EL (cell line): ENCODE results near the gene OSBP.
"Not testable (repeated sequence)": the region's sequence is repeated elsewhere in the genome, so short reads cannot be mapped to it uniquely, and the experiment has no call there.

ENCODE experiments used
- DNase-seq: peaks from one replicate; pipeline ENCODE4 v3.0.0-alpha.2; 2016

OSBP gene

GRCh38 chr11:59550842-59551658, 64.5 kb downstream of the OSBP start:
- peak; percentile 95 for DNase-seq

DNA sequence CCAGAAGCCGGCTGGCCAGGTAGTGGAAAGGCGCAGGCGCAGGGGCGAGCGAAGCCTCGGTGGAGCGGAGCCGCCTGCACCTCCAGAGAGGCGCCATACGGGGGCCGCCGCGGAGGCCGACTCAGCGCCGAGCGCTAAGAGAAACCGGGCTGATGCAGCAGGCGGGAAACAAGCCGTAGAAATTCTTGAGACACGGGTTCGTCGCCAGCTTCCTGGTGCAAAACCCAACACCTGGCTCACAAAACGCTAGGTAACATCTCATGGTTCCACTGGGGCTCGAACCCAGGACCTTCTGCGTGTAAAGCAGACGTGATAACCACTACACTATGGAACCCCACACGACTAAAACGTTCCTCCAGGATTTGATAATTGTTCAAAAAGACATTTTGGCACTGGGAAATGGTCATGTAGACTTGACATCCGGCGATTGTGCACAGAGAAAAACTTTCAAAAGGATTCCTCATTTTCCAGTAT, 65.2 kb downstream of the OSBP start:
- DNase-seq: peak; percentile 96

- DNase-seq: no peak
These were observed 67.3 kb downstream of the OSBP start for GRCh38 chr11:59548309-59548656.

DNA sequence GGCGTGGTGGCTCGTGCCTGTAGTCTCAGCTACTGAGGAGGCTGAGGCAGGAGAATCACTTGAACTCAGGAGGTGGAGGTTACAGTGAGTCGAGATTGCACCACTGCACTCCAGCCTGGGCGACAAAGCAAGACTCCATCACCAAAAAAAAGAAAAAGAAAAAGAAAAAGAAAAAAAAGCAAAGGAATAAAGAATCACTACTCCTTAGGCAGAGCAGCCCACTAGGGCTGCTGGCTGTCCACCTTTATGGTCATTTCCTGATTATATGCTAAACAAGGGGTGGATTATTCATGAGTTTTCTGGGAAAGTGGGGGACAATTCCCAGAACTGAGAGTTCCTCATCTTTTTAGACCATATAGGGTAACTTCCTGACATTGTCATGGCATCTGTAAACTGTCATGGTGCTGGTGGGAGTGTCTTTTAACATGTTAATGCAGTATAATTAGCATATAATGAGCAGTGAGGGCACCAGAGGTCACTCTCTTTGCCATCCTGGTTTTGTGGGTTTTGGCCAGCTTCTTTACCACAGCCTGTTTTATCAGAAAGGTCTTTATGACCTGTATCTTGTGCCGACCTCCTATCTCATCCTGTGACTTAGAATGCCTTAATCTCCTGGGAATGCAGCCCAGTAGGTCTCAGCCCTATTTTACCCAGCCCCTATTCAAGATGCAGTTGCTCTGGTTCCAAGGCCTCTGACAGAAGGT, 67.8 kb downstream of the OSBP start:
- not testable (repeated sequence) for DNase-seq

GRCh38 chr11:59545179-59546020, 70.2 kb downstream of the OSBP start:
- DNase-seq: peak; percentile 85

DNA sequence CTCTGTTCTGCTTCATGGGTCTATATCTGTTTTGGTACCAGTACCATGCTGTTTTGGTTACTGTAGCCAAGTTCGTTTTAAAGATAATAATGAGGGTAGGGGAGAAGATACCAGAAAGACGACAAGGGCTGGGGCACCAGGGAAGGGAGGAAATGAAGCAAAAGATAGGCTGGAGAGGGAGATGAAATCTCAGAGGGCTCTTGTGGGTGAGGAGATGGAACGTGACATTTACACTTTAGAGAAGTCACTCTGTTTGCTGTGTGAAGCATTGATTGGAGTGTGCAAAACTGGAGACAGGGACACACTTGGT, 70.8 kb downstream of the OSBP start:
- no peak for DNase-seq

DNA sequence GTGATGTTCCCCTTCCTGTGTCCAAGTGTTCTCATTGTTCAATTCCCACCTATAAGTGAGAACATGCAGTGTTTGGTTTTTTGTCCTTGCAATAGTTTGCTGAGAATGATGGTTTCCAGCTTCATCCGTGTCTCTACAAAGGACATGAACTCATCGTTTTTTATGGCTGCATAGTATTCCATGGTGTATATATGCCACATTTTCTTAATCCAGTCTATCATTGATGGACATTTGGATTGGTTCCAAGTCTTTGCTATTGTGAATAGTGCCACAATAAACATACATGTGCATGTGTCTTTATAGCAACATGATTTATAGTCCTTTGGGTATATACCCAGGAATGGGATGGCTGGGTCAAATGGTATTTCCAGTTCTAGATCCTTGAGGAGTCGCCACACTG, 71.9 kb downstream of the OSBP start:
- DNase-seq: not testable (repeated sequence)

DNA sequence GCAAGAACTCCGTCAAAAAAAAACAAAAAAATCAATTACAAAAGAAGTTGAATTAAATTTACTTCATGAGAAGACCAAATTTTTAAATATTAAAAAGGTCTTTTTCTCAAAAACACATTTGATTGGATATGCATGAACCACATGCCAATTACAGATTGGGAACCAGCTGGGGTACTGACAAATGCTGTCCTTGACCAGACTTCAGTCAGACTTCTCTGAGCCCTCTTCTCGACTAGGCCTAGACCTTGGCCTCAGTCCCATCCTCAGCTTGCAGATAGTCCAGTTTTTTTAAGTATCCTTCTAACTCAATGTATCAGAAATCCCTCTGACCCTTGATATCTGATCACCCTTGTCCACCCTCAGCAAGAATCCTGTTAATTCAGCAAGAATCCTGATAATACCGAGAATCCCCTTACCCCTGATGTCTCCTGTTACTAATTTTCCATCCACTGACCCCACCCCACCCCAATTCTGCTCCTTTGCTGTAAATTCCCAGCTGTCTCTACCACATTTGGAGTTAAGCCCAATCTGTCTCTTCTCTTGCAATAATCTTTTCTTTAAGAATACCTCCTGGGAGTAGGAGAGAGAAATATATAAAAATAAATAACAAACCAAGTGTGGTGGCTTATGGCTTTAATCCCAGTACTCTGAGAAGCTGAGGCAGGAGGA, 73.3 kb downstream of the OSBP start:
- no peak for DNase-seq

- DNase-seq: no peak
These were observed 80.9 kb downstream of the OSBP start for GRCh38 chr11:59534676-59535075.

GRCh38 chr11:59532620-59533019, 83.0 kb downstream of the OSBP start:
- no peak for DNase-seq

GRCh38 chr11:59528711-59529110, 86.9 kb downstream of the OSBP start:
- DNase-seq: no peak
